Activated T-cell treated with anti-CD3 and anti-CD28 coated beads for 1 hour (primary cell): ENCODE data around the gene RCAN3.
"Not testable (repeated sequence)": the region's sequence is repeated elsewhere in the genome, so short reads cannot be mapped to it uniquely, and the experiment has no call there.

Experiments used
- DNase-seq: peaks from one replicate; pipeline ENCODE4 v3.0.0-alpha.2; 2020; ENCODE audit warnings: low read depth

Gene RCAN3

DNA sequence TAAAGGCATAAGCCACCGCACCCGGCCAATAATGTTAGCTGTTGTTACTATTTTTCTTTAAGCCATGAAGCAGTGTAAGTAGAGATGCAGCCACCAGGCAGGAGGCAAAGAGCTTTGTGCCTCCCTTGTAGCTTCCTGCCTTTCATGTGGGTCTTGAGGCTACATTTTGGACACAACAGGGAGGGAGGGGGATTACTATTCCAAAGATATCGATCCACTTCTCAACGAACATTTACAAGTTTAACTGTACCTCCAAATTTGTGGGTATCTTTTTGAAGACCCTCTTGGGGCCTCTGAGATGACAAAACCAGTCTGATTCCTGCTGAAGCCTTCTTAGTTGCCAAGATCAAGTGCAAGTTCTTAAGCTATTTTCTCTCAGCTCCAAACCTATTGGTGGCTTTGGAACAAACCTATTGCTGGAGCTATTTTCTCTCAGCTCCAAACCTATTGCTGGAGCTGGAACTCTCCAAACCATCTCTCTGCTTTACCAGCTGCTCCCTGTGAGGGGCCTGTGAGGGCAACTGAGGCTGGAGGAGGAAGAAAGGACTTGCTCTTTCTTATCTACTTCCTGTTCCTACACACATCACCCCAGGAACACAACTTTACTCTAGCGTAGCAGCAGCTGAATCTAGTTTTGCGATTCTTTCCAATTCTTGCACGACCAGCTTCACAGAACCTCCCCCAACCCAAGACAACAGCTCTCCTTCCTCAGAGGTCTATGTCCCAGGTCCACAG, 16.1 kb upstream of the RCAN3 start:
- DNase-seq = peak; percentile 16

DNA sequence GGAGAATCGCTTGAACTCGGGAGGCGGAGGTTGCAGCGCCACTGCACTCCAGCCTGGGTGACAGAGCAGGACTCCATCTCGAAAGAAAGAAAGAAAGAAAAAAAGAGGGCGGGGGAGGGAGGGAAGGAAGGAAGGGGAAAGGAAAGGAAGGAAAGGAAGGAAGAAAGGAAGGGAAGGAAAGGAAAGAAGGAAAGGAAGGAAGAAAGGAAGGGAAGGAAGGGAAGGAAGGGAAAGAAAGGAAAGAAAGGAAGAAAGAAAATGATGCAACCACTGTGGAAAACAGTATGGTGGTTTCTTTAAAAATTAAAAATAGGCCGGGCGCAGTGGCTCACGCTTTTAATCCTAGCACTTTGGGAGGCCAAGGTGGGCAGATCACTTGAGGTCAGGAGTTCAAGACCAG, 15.2 kb upstream of the RCAN3 start:
- DNase-seq = no peak

DNA sequence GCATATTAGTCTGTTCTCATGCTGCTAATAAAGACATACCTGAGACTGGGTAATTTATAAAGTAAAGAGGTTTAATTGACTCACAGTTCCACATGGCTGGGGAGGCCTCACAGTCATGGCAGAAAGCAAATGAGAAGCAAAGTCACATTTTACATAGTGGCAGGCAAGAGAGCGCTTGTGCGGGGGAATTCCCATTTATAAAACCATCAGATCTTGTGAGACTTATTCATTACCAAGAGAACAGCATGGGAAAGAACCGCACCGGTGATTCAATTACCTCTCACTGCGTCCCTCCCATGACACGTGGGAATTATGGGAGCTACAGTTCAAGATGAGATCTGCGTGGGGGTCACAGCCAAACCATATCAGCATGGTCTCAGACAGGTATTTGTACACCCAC, 14.5 kb upstream of the RCAN3 start:
- DNase-seq = not testable (repeated sequence)

DNA sequence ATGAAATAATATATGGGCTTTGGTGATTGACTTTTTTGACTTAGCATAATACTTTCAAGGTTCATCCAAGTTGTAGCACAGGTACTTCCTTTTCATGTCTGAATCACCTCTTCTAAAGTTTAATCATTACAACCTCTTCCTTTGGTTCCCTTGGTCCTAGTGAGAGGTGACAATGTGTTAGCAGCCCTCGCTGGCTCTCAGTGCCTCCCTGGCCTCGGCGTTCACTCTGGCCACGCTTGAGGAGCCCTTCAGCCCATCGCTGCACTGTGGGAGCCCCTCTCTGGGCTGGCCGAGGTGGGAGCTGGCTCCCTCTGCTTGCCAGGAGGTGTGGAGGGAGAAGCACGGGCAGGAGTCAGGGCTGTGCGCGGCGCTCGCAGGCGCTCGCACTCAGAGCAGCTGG, 13.0 kb upstream of the RCAN3 start:
- no peak for DNase-seq

DNA sequence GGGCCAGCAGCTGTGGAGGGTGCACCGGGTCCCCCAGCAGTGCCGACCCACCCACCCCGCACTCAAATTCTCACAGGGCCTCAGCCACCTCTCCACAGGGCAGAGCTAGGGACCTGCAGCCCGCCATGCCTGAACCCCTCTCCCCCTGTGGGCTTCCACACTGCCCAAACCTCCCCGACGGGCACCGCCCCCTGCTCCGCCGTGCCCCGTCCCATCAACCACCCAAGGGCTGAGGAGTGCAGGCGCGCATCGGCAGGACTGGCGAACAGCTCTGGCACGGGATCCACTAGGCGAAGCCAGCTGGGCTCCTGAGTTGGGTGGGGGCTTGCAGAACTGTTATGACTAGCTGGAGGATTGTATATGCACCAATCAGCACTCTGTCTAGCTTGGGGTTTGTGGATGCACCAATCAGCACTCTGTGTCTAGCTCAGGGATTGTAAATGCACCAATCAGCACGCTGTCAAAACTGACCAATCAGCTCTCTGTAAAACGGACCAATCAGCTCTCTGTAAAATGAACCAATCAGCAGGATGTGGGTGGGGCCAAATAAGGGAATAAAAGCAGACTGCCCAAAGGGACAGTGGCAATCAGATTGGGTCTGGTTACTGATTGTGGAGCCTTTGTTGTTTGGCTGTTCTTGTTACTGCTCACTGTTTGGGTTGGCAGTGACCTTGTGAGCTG, 12.4 kb upstream of the RCAN3 start:
- DNase-seq = no peak

DNA sequence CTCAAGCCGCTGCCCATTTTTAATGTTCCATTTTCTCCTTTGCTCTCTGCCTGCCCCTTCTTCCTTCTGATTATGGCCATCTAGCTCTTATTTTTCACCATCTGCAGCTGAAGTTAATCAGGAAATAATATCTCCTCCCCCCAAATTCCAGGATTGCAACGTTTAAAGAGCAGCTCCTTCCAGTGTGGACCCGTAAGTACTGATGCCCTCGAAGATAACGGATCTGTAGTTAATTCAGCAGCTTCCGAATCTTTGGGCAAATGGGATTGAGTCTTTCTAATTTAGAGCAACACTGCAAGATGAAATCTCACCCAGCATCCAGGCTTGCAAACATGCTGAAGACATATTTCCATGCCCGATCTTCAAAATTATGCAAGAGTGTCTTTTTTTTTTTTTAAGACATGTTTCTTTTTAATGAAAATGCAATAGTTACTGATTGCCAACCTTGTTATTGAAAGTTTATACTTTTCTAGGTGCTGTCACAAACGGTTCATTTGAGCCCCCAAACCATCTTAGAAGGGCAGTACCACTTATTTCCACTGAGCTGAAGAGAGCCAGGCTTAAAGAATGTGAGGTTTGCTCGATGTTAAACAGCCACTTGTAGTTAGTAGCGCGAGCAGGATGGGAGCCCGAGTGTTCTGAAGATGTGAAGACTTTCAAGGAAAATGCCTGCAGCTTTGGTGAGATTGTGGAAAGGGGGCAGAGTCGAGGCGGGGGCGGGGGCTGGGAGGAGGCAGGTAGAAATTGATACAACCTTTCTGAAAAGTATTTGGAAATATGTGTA, 10.9 kb upstream of the RCAN3 start:
- no peak for DNase-seq

DNA sequence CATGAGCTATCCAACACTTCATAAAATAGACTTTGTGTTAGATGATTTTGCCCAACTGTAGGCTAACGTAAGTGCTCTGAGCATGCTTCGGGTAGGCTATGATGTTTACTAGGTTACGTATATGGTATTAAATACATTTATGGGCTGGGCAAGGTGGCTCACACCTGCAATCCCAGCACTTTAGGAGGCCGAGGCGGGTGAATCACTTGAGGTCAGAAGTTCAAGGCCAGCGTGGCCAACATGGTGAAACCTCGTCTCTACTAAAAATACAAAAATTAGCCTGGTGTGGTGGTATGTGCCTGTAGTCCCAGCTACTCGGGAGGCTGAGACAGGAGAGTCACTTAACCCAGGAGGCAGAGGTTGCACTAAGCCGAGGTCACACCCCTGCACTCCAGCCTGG, 9.7 kb upstream of the RCAN3 start:
- not testable (repeated sequence) for DNase-seq

DNA sequence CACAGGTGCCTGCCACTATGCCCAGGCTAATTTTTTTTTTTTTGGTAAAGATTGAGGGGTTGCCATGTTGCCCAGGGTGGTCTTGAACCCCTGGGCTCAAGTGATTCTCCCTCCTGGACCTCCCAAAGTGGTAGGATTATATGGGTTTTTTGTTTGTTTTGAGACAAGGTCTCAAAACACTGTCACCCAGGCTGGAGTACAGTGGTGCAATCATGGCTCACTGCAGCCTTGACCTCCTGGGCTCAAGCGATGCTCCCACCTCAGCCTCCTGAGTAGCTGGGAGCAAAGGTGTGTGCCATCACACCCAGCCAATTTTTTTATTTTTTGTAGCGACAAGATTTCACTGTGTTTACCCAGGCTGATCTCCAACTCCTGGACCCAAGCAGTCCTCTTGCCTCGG, 8.9 kb upstream of the RCAN3 start:
- no peak for DNase-seq

DNA sequence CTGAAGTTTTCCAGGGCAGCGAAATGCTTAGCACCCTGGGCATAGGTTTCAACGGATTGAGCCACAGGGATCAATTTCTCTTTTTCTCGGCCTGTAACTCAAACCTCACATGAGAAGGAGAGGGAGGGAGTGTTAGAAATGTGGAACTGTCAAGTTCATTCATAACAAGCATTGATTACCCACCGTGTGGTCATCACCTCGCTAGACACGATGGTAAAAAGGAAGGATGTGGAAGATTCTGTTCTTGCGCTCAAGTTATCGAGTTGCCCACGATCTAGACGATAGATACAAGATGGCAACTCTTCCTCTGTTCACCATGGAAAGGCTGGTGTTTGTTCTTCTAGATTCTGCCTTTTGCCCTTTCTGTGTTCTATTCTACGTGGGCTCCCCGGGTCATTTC, 4.0 kb upstream of the RCAN3 start:
- no peak for DNase-seq

DNA sequence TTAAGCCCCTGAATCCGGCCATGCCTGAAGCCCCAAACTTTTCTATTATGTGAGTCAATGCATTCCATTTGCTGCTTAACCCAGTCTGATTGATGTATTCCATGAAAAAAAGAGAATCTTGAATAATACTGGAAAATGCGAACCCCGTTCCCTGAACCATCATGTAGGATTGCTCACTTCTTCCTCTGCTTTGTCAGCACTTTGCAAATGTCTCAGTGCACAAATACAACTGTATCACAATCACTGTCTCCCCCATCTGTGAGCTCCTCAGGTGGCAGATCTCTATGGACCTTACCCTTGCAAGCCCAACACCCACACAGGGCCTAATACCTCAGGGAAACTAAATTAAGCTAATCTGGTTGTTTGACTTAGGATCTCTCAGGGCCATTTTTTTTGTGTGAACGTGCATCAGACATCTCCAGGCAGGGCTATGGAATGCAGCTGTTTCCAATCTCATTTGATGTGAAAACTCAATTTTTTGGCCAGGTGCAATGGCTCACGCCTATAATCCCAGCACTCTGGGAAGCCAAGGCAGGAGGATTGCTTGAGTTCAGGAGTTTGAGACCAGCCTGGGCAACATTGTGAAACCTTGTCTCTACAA, 2.1 kb upstream of the RCAN3 start:
- no peak for DNase-seq

DNA sequence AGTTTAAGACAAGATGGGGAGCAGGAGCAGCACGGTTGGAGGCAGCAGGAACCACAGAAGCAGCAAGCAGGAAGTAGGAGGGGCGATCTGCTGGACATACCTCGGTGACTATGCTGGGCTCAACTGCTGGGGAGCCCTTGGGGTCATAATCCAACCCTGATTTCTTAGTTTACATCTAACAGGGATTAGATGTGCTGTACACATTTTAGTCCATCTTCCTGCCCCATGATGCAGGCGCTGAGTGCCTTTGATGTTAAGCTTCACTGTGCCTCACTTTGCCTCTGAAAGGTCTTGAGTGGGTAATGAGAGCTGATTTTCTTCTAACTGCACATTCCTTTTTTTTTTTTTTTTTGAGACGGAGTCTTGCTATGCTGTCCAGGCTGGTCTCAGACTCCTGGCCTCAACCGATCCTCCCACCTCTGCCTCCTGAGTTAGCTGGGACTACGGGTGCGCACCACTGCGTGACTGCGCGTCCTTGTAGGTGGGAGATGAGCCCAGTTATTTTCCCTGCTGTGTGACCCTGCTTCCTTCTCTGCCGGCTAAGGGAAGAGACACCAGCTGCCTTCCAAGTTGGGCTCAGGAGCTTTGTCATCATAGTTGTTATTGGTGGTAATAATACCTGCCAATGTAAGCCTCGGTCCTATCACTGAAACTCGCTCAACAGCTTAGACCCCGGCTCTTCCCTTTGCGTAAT, 1.1 kb upstream of the RCAN3 start:
- DNase-seq = no peak

DNA sequence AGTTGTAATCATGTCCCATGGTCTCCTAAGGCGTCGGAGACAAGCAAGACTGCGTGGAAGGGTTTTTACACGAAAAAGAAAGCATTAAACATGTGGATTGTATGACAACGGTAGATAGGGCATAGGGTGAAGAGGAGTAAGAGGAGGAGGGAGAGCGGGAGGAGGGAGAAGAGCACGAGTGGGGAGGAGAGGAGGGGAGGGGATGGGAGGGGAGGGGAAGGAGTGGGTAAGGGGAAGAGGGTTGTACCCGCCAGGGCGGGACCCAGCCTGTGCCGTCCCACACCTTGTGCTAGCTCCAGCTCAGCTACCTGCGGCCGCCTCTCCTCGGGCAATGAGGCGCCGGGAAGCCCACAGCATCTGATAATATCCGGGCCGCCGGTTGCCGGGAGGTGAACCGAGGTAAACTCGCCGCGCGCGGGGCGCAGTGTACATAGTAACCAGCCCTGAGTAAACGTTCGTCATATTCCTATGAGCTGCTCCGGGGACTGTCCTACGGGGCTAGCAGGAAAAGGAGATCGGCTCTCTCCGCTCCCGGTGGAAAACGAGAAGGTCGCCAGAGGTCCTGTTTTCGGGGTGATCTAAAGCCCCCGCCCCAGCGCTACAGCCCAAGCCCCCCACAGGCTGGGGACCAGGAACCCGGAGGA, 449 bp upstream of the RCAN3 start:
- DNase-seq = peak; percentile 70

DNA sequence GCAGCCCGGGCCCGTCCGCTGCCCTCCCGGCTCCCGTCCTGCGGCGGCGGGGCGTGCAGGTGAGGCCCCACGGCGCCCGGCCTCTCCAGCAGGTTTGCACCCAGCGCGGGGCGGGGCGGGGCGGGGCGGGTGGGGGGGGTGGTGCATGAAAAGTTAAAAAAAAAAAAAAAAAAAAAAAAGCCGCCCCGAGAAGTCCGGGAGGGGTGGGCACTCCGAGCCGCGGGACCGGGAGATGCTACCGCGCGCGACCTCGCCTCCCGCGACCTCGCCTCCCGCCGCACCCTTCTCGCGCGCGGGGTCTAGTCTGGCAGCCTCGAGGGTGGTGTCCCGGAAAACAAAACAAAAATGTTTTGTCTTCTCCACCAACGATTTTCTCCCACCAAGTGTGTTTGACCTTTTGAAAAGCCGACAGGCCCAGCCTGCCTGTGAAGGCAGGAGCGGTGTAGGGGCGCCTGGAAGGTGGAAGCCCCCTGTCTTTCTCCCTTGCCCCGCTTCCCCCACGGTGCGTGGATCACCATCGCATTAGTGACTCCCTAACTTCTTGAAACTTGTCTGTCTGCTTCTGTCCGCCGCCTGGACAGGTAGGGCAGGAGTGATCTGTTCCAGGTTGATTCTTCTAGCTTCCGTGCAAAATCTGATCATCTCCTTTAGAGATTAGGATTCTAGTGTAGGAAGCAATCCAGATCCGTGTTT, 569 bp downstream of the RCAN3 start:
- DNase-seq = no peak

DNA sequence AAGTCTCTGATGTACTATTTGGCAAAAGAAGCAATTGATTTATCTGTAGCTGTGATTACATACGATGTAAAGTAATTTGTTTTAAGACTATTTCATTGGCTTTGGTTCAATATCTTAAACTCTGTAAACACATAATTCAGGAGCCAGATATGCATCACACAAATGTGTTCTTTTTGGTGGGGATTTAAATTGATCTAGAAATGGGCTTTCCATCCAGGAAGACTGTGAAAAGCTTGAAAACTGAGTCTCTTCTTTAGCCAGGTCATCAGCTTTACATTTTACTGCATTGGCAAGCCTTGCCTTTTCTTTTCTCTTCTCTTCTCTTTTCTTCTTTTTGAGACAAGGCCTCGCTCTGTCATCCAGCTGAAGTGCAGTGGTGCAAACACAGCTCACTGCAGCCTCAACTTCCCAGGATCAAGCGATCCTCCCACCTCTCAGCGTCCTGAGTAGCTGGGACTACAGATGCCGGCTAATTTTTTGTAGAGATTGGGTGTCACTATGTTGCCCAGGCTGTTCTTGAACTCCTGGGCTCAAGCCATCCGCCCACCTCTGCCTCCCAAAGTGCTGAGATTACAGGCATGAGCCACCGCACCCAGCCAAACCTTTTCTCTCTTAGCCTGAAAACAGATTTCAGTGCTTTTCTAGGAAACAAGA, 1.4 kb downstream of the RCAN3 start:
- no peak for DNase-seq

DNA sequence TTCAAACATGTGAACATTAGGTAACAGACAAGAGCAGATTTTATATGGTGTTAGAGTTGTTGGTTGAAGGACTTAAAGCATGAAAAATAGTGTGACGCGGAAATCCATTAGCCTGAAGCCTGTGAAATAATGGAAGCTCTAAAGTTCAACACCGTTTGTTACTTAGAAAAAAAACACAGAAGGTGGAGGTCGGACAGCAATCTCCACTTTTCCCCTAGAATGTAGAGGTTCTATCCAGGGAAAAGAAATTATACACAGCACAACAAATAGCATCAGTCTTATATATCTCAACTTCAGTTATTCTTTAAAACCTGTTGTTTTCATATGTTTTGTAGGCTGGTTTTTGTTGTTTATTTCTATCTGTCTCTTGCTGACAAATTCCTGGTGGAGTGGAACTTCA, 1.9 kb downstream of the RCAN3 start:
- DNase-seq = no peak

DNA sequence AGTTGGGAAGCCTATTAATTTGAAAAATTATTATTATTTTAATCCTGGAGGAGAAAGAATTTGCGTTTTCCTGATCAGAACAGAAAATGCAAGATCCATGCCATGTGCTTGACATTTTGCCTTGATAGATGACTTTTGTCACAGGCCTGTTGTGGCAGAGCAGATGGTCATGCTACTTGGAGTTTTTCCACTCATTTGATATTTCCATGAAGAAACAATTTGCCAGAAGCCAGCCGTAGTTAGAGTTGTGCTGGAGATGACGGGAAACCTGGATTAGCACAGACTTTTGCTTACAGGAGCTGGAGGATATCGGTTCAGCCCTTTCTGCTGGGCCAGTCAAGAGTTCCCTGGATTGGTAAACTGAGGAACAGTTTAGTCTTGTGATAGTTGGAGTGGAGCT, 3.2 kb downstream of the RCAN3 start:
- no peak for DNase-seq

DNA sequence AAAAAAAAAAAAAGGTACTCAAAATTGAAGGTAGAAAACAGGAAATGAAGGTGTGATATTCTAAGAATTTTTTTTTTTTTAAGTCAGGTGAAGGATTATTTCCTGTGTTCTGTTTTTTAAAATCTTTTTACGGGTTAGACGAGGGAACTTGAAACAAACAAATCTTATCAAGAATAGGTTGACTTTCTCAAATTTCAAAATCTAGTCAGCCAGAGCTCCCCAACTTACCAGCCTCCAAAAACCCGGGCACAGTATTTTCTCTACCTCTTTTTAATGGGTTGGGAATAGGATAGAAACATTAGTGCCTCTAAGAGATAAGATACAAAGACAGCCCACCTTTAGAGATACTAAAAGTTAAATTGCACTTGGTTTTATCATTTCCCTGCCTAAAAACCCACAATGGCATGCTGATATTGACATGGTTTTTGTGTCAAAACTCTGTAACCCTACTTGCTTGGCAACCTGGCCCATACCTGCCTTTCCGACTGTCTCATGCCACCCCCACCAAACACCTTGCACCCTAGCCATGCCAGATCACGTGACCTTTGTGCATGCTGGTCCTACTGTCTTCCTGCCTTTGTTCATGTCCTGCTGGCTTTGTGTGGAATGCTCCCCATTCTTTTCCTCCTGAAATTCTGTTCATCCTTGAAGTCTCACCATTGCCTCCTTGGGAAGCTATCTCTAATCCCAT, 4.2 kb downstream of the RCAN3 start:
- DNase-seq = no peak

DNA sequence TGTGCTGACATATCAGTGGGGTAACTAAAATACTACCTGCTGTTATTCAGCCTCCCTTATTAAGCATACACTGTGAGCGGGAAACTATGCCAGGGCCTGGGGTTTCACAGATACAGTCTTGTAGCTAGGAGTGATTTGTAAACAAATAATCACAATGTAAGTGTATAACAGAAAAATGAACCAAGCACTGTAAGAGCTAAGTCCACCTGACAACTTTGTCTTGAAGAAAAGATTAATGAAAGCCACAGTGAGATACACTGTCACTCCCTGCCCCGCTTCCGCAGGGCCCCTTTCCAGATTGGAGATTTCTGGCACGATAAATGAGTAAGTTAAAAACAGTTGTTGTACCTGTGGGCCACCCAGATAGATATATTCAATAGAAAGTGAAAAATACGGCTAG, 4.8 kb downstream of the RCAN3 start:
- DNase-seq = no peak

DNA sequence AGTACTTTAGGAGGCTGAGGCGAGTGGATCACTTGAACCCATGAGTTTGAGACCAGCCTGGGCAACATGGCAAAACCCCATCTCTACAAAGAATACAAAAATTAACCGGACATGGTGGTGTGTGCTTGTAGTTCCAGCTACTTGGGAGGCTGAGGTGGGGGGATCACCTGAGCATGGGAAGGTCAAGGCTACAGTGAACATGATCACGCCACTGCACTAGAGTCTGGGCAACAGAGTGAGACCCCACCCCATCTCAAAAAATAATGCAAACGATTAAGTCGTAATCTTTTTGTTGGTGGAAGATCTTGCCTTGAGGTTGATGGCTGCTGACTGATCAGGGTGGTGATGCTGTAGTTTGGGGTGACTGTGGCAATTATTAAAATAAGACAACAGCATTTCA, 6.3 kb downstream of the RCAN3 start:
- DNase-seq = no peak

DNA sequence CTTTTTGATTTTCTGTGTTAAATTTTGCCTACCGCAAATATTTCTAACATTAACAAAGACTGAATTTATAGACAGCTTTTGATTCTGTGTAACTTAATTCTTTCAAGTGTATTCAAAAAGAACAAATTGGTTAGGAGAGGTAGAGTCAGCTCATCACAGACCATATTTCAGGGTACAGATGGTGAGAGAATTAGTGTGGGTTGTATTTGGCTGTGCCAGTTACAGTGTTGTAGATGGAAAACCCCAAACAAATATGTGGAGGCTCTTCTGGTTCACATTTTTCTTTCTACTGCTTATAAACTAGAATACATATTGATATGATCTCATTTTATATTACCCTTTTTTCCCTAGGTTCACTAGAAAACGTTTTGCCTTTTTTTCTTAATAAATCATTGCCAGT, 11.1 kb downstream of the RCAN3 start:
- no peak for DNase-seq
